Uterus (tissue), 4 donors: ENCODE measurements around the gene GPR173. TPM values are rescaled to one million over a fixed set of nuclear protein-coding genes. Genes with fewer than 3 reads are reported as not detected.

Source experiments
- DNase-seq, 2 donors: peaks; one replicate each; pipeline ENCODE4 v3.0.0-alpha.2; 2019 to 2020
- H3K27ac ChIP-seq, 2 donors: fragments of 200-600 bp; sonication (generic); 1 replicate in 1 of 2; 2 replicates in 1 of 2; pipeline ENCODE4 v1.5.1; 2016 to 2018
- H3K27me3 ChIP-seq, 2 donors: fragments of 200-600 bp; sonication (generic); one replicate each; pipeline ENCODE4 v1.5.1; 2018 to 2019; ENCODE audit warnings: control low read depth in 1 of 2
- H3K36me3 ChIP-seq, 2 donors: fragments of 200-600 bp; sonication (generic); one replicate each; pipeline ENCODE4 v1.5.1; 2019; ENCODE audit warnings: control low read depth in 1 of 2
- H3K4me1 ChIP-seq, 2 donors: fragments of 200-600 bp; sonication (generic); one replicate each; pipeline ENCODE4 v1.5.1; 2018 to 2019; ENCODE audit warnings: control low read depth in 1 of 2
- H3K4me3 ChIP-seq, 2 donors: fragments of 200-600 bp; sonication (generic); 1 replicate in 1 of 2; 2 replicates in 1 of 2; pipeline ENCODE4 v1.5.1; 2018 to 2019; ENCODE audit warnings: mild to moderate bottlenecking in 1 of 2
- H3K9me3 ChIP-seq, 2 donors: fragments of 200-600 bp; sonication (generic); one replicate each; pipeline ENCODE4 v1.5.1; 2019; ENCODE audit warnings: control low read depth in 1 of 2
- POLR2A ChIP-seq, 2 donors: fragments of 450-650 bp; IDR thresholded peaks; one replicate each; pipeline ENCODE4 v1.6.1; 2016; ENCODE audit warnings: antibody characterized with exemption in 2 of 2, mild to moderate bottlenecking in 1 of 2, moderate library complexity in 1 of 2
- intact Hi-C: fragments of 100-400 bp; cut with DNase I; formaldehyde crosslinking; loops from one replicate; pipeline ENCODE4 v1.15.1; 2023; ENCODE audit warnings: low total_unique reads
- total RNA-seq, 4 donors: library from RNA; depleted of rRNA in 3 of 4; stranded (reverse); fragments of >200 nt in 3 of 4; gene quantifications; one replicate each; pipeline versions ENCODE4 v1.1.0 to v1.2.4, GENCODE V29; 2014 to 2023
- TF ChIP-seq, protein P1 (sequence below), 4 experiments: fragments of 200-600 bp in 2 of 4; fragments of 450-650 bp in 2 of 4; sonication (generic) in 2 of 4; IDR thresholded peaks; one replicate each; pipeline ENCODE4 v1.5.1; 2016 to 2019; ENCODE audit warnings: antibody characterized with exemption in 4 of 4, mild to moderate bottlenecking in 2 of 4, moderate library complexity in 1 of 4
- donor health status: DM: yes; HTN: yes; CAD: no.

Gene GPR173
- total RNA-seq, 4 donors from 2014 or later = 0.51 to 9.2 (median 4.5) TPM

DNA sequence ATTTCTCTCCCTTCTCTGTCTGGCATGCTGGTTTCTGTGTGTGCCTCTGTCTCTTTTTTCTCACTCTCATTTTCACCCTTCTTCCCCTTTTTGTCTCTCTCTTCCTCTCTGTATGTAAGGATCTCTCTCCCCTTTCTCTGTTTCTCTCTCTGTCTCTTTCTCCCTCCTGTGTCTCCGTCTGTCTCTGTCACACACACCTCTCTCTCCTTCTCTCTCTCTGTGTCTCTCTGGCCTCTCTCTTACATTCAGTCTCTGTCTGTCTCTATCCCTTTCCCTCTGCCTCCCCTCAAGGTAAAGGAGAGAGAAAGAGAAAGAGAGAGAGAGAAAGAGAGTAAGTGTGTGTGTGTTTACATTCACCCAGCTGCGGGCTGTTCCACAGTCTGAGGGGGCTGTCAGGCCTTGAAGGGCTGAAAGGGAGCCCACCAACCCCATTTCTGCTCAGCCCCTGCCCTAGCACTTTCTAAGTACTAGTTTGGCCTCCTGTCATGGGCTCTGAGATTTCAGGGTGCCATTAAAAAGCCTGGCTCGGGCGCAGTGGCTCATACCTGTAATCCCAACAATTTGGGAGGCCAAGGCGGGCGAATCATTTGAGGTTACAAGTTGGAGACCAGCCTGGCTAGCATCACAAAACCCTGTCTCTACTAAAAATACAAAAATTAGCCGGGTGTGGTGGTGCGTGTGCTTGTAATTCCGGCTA is 24.0 kb downstream of the GPR173 start:
- TF ChIP-seq, protein P1, sequence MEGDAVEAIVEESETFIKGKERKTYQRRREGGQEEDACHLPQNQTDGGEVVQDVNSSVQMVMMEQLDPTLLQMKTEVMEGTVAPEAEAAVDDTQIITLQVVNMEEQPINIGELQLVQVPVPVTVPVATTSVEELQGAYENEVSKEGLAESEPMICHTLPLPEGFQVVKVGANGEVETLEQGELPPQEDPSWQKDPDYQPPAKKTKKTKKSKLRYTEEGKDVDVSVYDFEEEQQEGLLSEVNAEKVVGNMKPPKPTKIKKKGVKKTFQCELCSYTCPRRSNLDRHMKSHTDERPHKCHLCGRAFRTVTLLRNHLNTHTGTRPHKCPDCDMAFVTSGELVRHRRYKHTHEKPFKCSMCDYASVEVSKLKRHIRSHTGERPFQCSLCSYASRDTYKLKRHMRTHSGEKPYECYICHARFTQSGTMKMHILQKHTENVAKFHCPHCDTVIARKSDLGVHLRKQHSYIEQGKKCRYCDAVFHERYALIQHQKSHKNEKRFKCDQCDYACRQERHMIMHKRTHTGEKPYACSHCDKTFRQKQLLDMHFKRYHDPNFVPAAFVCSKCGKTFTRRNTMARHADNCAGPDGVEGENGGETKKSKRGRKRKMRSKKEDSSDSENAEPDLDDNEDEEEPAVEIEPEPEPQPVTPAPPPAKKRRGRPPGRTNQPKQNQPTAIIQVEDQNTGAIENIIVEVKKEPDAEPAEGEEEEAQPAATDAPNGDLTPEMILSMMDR (IDR thresholded peaks at IDR 0.05) = no peak
- TF ChIP-seq POLR2A (IDR thresholded peaks at IDR 0.05) = no peak
- H3K27me3 ChIP-seq = no peaks in the 10 kb centered on the region
- peak overlapping the region; percentile 78 to 81 for H3K27ac ChIP-seq
- H3K36me3 ChIP-seq = no peaks in the 10 kb centered on the region
- DNase-seq = no peak
- intact Hi-C loops = no loop called here
- H3K4me3 ChIP-seq = peak overlapping the region in 1 of 2 donors; percentile 39
- no peaks in the 10 kb centered on the region for H3K9me3 ChIP-seq
- no peaks in the 10 kb centered on the region for H3K4me1 ChIP-seq

DNA sequence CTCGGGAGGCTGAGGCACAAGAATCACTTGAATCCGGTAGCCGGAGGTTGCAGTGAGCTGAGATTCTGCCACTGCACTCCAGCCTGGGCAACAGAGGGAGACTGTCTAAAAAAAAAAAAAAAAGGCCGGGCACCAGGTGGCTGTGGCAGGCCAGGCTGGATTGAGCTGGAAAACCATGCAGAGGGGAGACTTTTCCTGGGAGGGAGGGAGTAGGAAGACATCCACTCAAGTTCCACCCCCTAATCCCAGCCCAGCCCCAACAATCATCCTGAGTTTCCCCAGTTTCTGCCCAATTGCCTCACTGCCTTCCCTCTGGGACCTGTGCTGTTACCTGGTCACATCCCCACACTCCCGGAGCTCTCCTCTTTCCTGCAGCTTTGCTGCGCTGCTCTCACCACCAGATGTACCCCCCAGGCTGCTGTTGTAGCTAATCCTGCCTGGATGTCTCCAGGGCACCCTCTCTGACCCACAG is 24.6 kb downstream of the GPR173 start:
- no peak for TF ChIP-seq POLR2A (IDR thresholded peaks at IDR 0.05)
- TF ChIP-seq, protein P1 (IDR thresholded peaks at IDR 0.05) = no peak
- Histone ChIP-seq H3K36me3 (no peaks in the 10 kb centered on the region), H3K27ac (peak overlapping the region; percentile 78 to 81), H3K4me1 (no peaks in the 10 kb centered on the region), H3K9me3 (no peaks in the 10 kb centered on the region), H3K4me3 (no peak overlapping the region), H3K27me3 (no peaks in the 10 kb centered on the region)
- intact Hi-C loops = no loop called here
- no peak for DNase-seq

DNA sequence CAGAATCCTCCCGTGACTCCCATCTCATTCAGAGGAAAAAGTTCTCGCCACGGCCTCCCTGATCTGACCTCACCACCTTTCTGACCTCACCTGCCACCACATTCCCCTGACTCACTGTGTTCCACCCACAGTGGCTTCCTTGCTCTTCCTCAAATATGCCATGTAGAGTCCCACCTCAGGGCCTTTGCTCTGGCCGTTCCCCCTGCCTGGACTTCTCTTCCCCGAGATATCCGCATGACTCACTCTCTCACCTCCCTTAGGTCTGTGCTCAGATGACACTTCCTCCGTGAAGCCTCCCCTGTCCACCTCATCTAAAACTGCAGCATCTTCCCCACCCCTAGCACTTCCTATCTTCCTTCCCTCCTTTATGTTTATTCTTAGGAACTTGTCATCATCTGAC is 26.4 kb downstream of the GPR173 start:
- Histone ChIP-seq H3K4me3 (no peak overlapping the region), H3K27ac (no peak overlapping the region), H3K9me3 (no peaks in the 10 kb centered on the region), H3K4me1 (no peaks in the 10 kb centered on the region), H3K27me3 (no peaks in the 10 kb centered on the region), H3K36me3 (no peaks in the 10 kb centered on the region)
- TF ChIP-seq, protein P1 (IDR thresholded peaks at IDR 0.05) = no peak
- TF ChIP-seq POLR2A (IDR thresholded peaks at IDR 0.05) = no peak
- no peak for DNase-seq
- intact Hi-C loops = no loop called here

DNA sequence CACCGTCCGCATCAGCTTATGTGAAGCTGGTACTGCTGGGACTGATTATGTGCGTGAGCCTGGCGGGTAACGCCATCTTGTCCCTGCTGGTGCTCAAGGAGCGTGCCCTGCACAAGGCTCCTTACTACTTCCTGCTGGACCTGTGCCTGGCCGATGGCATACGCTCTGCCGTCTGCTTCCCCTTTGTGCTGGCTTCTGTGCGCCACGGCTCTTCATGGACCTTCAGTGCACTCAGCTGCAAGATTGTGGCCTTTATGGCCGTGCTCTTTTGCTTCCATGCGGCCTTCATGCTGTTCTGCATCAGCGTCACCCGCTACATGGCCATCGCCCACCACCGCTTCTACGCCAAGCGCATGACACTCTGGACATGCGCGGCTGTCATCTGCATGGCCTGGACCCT is 28.1 kb downstream of the GPR173 start:
- TF ChIP-seq, protein P1 (IDR thresholded peaks at IDR 0.05) = no peak
- TF ChIP-seq POLR2A (IDR thresholded peaks at IDR 0.05) = no peak
- Histone ChIP-seq H3K4me1 (no peaks in the 10 kb centered on the region), H3K36me3 (no peaks in the 10 kb centered on the region), H3K27ac (no peak overlapping the region), H3K9me3 (no peaks in the 10 kb centered on the region), H3K27me3 (no peaks in the 10 kb centered on the region), H3K4me3 (no peak overlapping the region)
- no peak for DNase-seq
- intact Hi-C loops = no loop called here
